MCF 10A (cell line): ENCODE results near the gene ZNF219. TPM values are rescaled to one million over a fixed set of nuclear protein-coding genes. Genes with fewer than 3 reads are reported as not detected.

Experiments used
- BruUV-seq: library from RNA; stranded (reverse); fragments of 400-500 nt; replicated peaks from 2 replicates; lab custom pipeline; 2021; lab: Mats Ljungman, UMichigan
- CTCF ChIA-PET: fragments of 300-600 bp; sonication (Branson Sonifier 250); formaldehyde crosslinking; extraction: SDS; loops from one replicate; lab custom pipeline; 2021; ENCODE audit warnings: antibody characterized with exemption, inconsistent platforms; lab: Yijun Ruan, JAX
- POLR2A ChIA-PET: fragments of 300-600, 350-650 bp; sonication (Branson Sonifier 250); formaldehyde crosslinking; extraction: SDS; loops from one replicate; lab custom pipeline; 2020; ENCODE audit warnings: antibody characterized with exemption, inconsistent platforms; lab: Yijun Ruan, JAX
- DNase-seq: peaks from one replicate; pipeline ENCODE4 v3.0.0-alpha.2; 2018; ENCODE audit not compliant: unreplicated experiment
- H3K27ac Mint-ChIP-seq: one replicate; pipeline ENCODE4 v1.8.0; 2022; ENCODE audit warnings: mild to moderate bottlenecking, low read depth, mixed read lengths; ENCODE audit not compliant: unreplicated experiment
- H3K27me3 Mint-ChIP-seq: one replicate; pipeline ENCODE4 v1.8.0; 2022; ENCODE audit warnings: mixed read lengths; ENCODE audit not compliant: insufficient read depth, unreplicated experiment
- H3K36me3 Mint-ChIP-seq: one replicate; pipeline ENCODE4 v1.8.0; 2022; ENCODE audit warnings: mild to moderate bottlenecking, moderate library complexity, mixed read lengths; ENCODE audit not compliant: insufficient read depth, unreplicated experiment
- H3K4me1 Mint-ChIP-seq: one replicate; pipeline ENCODE4 v1.8.0; 2022; ENCODE audit warnings: mixed read lengths; ENCODE audit not compliant: insufficient read depth, unreplicated experiment
- H3K4me3 Mint-ChIP-seq: one replicate; pipeline ENCODE4 v1.8.0; 2022; ENCODE audit warnings: mild to moderate bottlenecking, moderate library complexity, mixed read lengths; ENCODE audit not compliant: unreplicated experiment
- H3K9me3 Mint-ChIP-seq: one replicate; pipeline ENCODE4 v1.8.0; 2022; ENCODE audit warnings: mixed read lengths; ENCODE audit not compliant: unreplicated experiment
- CTCF ChIP-seq: fragments of 200-600 bp; IDR thresholded peaks from one replicate; pipeline ENCODE4 v1.8.0; 2022; ENCODE audit warnings: antibody characterized with exemption, mild to moderate bottlenecking; ENCODE audit not compliant: unreplicated experiment
- intact Hi-C: fragments of 100-400 bp; cut with micrococcal nuclease; formaldehyde crosslinking; loops from 2 replicates; pipeline ENCODE4 v1.14.1; 2022
- total RNA-seq: library from RNA; stranded (reverse); gene quantifications from 2 replicates; pipeline ENCODE4 v1.2.3, GENCODE V29; 2022

Gene ZNF219
- total RNA-seq, 1 experiment from 2014 or later = 33.8 TPM

- CTCF ChIA-PET = interaction anchor here (0.6 to 7.3 kb wide), 32 partner anchors 11 to 687 kb away, joined by 3 to 241 read pairs (median 9); partner anchors contain the start of genes ARHGEF40, RNASE13, RNASE7 and TMEM253
- no peak for TF ChIP-seq CTCF
- POLR2A ChIA-PET = interaction anchor here (0.9 to 1.9 kb wide), 5 partner anchors 13 to 77 kb away, joined by 3 to 31 read pairs (median 4); no protein-coding TSS in a partner anchor
- Mint-ChIP-seq H3K9me3 (no peaks in the 10 kb centered on the region), H3K4me3 (no peak overlapping the region), H3K4me1 (peaks cover 24% of the 10 kb centered on the region), H3K27me3 (no peaks in the 10 kb centered on the region), H3K27ac (no peak overlapping the region), H3K36me3 (peaks cover 19% of the 10 kb centered on the region)
- intact Hi-C loops = loop anchor here (1.0 kb wide), 4 partner anchors 12 to 78 kb away; no protein-coding TSS in a partner anchor
- no TSS peak for BruUV-seq
- no peak for DNase-seq
These were observed 6.6 kb downstream of the ZNF219 start for GRCh38 chr14:21091821-21092272.

DNA sequence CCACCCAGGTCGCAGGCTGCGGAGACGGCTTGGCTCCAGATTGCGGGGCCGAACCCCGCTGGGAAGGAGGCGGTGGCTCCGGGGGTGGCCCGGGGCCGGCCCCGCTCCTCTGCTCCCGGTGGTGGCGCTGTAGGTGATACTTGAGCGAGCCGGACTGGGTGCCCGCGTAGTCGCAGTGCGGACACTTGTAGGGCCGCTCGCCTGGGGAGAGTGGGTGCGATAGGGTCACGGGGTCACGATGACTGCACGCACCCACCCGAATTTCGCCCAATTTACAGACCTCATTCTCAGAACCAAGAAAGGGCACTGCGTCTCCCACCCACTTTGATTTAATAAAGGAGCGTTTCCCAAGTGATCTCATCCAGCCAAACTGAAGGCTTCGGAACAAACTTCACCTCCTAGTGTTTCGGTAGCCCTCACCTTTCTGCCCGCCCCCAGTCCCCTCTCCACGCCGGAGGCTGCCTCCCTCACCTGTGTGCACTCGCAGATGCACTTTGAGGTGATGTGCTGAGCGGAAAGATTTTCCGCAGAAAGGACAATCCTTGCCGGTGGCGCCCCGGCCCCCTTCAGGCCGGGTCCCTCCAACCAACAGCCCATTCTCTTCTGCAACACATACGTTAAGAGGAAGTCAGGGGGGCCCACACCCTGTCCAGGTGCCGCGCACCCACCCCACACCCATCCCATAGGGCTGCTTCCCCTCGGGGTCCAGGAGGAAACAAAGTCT is 7.4 kb downstream of the ZNF219 start:
- H3K9me3 Mint-ChIP-seq = no peaks in the 10 kb centered on the region
- TF ChIP-seq CTCF = no peak
- intact Hi-C loops = no loop called here
- peaks cover 22% of the 10 kb centered on the region for H3K4me1 Mint-ChIP-seq
- ChIA-PET CTCF (interaction anchor here (0.6 to 7.6 kb wide), 24 partner anchors 10 to 661 kb away, joined by 3 to 241 read pairs (median 13); partner anchors contain the start of genes ARHGEF40, RNASE13, RNASE7 and TMEM253), POLR2A (interaction anchor here (1.4 to 1.9 kb wide), 2 partner anchors 14 to 24 kb away, joined by 9 to 31 read pairs; no protein-coding TSS in a partner anchor)
- no TSS peak for BruUV-seq
- H3K27ac Mint-ChIP-seq = no peak overlapping the region
- peaks cover 19% of the 10 kb centered on the region for H3K36me3 Mint-ChIP-seq
- no peaks in the 10 kb centered on the region for H3K27me3 Mint-ChIP-seq
- DNase-seq = no peak
- no peak overlapping the region for H3K4me3 Mint-ChIP-seq

GRCh38 chr14:21090194-21090939 is 8.1 kb downstream of the ZNF219 start:
- Mint-ChIP-seq H3K4me1 (peaks cover 18% of the 10 kb centered on the region), H3K9me3 (no peaks in the 10 kb centered on the region), H3K27ac (no peak overlapping the region), H3K4me3 (no peak overlapping the region), H3K27me3 (no peaks in the 10 kb centered on the region), H3K36me3 (peaks cover 19% of the 10 kb centered on the region)
- POLR2A ChIA-PET = no interaction called here
- TF ChIP-seq CTCF = peak; percentile 59
- CTCF ChIA-PET = interaction anchor here (0.6 to 7.6 kb wide), 11 partner anchors 15 to 660 kb away, joined by 3 to 94 read pairs (median 3); partner anchors contain the start of genes ARHGEF40 and NDRG2
- no TSS peak for BruUV-seq
- intact Hi-C loops = no loop called here
- no peak for DNase-seq
